Loucy (cell line): ENCODE measurements around the gene GCDH.

Experiments
- H2AFZ ChIP-seq: fragments of 200-600 bp; sonication (generic); 2 replicates; pipeline ENCODE4 v1.6.0; 2016; ENCODE audit warnings: antibody characterized with exemption, mild to moderate bottlenecking, low read length, moderate library complexity
- H3F3A ChIP-seq: fragments of 200-600 bp; 2 replicates; pipeline ENCODE4 v1.6.0; 2016; ENCODE audit warnings: antibody characterized with exemption, low read depth, mild to moderate bottlenecking
- H3K27me3 ChIP-seq: fragments of 200-600 bp; sonication (generic); 2 replicates; pipeline ENCODE4 v1.6.1; 2014; ENCODE audit warnings: low read length, mild to moderate bottlenecking; ENCODE audit not compliant: insufficient read depth, poor library complexity, severe bottlenecking
- H3K36me3 ChIP-seq: fragments of 200-600 bp; sonication (generic); 2 replicates; pipeline ENCODE4 v1.6.1; 2016; ENCODE audit warnings: low read length; ENCODE audit not compliant: insufficient read depth
- H3K4me1 ChIP-seq: fragments of 200-600 bp; sonication (generic); 2 replicates; pipeline ENCODE4 v1.5.1; 2014; ENCODE audit warnings: low read length, mild to moderate bottlenecking; ENCODE audit not compliant: insufficient read depth, poor library complexity, severe bottlenecking
- H3K4me2 ChIP-seq: fragments of 200-600 bp; sonication (generic); 2 replicates; pipeline ENCODE4 v1.6.0; 2014; ENCODE audit warnings: antibody characterized with exemption, low read length, low read depth, mild to moderate bottlenecking; ENCODE audit not compliant: poor library complexity, severe bottlenecking
- H3K4me3 ChIP-seq: fragments of 200-600 bp; sonication (generic); 2 replicates; pipeline ENCODE4 v1.5.1; 2014; ENCODE audit warnings: low read length, mild to moderate bottlenecking, mixed read lengths; ENCODE audit not compliant: poor library complexity, severe bottlenecking
- H3K79me2 ChIP-seq: fragments of 200-600 bp; sonication (generic); 2 replicates; pipeline ENCODE4 v1.6.1; 2014; ENCODE audit warnings: low read length; ENCODE audit not compliant: insufficient read depth
- H3K9ac ChIP-seq: fragments of 200-600 bp; sonication (generic); 2 replicates; pipeline ENCODE4 v1.6.0; 2014; ENCODE audit warnings: mild to moderate bottlenecking, low read depth, low read length, moderate library complexity; ENCODE audit not compliant: poor library complexity, severe bottlenecking
- H3K9me2 ChIP-seq: fragments of 200-600 bp; sonication (generic); replicated peaks from 2 replicates; pipeline ENCODE4 v1.6.1; 2016; ENCODE audit warnings: low read depth, low read length, mixed read lengths
- H3K9me3 ChIP-seq: fragments of 200-600 bp; sonication (generic); 2 replicates; pipeline ENCODE4 v1.6.1; 2014; ENCODE audit warnings: mild to moderate bottlenecking, antibody characterized with exemption, low read length, low read depth; ENCODE audit not compliant: insufficient read depth
- H4K20me1 ChIP-seq: fragments of 200-600 bp; sonication (generic); 2 replicates; pipeline ENCODE4 v1.6.0; 2014; ENCODE audit warnings: antibody characterized with exemption, low read length, mild to moderate bottlenecking; ENCODE audit not compliant: insufficient read depth, poor library complexity, severe bottlenecking
- EZH2phosphoT487 ChIP-seq: fragments of 200-600 bp; IDR thresholded peaks from 2 replicates; pipeline ENCODE4 v1.6.1; 2018; ENCODE audit warnings: antibody characterized with exemption, mild to moderate bottlenecking, moderate library complexity, borderline replicate concordance
- TF ChIP-seq, protein P1 (sequence below): fragments of 200-600 bp; sonication (generic); conservative IDR thresholded peaks from 2 replicates; pipeline ENCODE4 v1.5.1; 2014; ENCODE audit warnings: mild to moderate bottlenecking, antibody characterized with exemption, low read length

Gene GCDH

DNA sequence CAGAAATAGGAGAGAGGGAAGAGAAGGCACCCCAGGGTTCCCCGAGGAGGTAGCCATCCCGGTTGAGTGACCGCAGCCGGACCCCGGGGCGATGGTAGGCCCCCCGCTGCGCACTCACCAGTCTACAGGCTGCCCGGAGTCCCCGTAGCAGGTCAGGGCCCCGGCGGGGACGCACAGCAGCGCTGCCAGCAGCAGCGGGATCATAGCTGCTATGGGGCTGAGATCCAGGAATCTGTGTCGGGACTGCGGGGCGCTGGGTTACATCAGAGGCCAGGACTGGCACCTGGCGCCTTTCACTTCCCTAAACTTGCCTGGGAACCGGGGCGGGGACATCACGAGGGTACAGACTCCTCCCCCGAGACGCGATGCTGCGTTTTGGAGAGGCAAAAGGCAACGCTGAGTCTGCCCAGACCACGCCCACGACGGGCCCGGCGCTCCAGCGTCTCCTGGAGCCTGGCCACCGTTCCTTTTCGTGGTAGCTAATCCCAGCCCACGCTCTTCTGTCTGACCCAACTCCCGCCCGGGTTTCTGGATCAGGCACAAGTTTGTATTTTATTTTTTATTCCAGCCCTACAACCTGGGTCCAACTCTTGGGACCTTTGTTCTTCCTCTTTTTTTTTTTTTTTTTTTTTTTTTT is 9.7 kb upstream of the GCDH start, which contains the start of gene DNASE2:
DNASE2 (minus strand) TSS at position 278 of the 637 bp plus-strand sequence; CDS start at position 204, 74 bp downstream.
- no peaks in the 10 kb centered on the region for H4K20me1 ChIP-seq
- H3K4me1 ChIP-seq, result peaks cover 12% of the 10 kb centered on the region
- peaks cover 13% of the 10 kb centered on the region; the same call in 1 of the 2 replicates for H3K79me2 ChIP-seq
- H3K27me3 ChIP-seq, result no peaks in the 10 kb centered on the region
- H3K36me3 ChIP-seq, result no peaks in the 10 kb centered on the region
- H3F3A ChIP-seq, result no peaks in the 10 kb centered on the region
- H3K4me3 ChIP-seq, result peak within 1 kb of the TSS; percentile 94
- peak within 1 kb of the TSS; percentile 85 for H2AFZ ChIP-seq
- peaks cover 5% of the 10 kb centered on the region; the same call in 1 of the 2 replicates for H3K9me3 ChIP-seq
- H3K9ac ChIP-seq, result peak within 1 kb of the TSS; percentile 84
- TF ChIP-seq EZH2phosphoT487, result no peak
- TF ChIP-seq, protein P1, sequence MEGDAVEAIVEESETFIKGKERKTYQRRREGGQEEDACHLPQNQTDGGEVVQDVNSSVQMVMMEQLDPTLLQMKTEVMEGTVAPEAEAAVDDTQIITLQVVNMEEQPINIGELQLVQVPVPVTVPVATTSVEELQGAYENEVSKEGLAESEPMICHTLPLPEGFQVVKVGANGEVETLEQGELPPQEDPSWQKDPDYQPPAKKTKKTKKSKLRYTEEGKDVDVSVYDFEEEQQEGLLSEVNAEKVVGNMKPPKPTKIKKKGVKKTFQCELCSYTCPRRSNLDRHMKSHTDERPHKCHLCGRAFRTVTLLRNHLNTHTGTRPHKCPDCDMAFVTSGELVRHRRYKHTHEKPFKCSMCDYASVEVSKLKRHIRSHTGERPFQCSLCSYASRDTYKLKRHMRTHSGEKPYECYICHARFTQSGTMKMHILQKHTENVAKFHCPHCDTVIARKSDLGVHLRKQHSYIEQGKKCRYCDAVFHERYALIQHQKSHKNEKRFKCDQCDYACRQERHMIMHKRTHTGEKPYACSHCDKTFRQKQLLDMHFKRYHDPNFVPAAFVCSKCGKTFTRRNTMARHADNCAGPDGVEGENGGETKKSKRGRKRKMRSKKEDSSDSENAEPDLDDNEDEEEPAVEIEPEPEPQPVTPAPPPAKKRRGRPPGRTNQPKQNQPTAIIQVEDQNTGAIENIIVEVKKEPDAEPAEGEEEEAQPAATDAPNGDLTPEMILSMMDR, result no peak
- no peaks in the 10 kb centered on the region for H3K9me2 ChIP-seq
- peak within 1 kb of the TSS; percentile 83 for H3K4me2 ChIP-seq

DNA sequence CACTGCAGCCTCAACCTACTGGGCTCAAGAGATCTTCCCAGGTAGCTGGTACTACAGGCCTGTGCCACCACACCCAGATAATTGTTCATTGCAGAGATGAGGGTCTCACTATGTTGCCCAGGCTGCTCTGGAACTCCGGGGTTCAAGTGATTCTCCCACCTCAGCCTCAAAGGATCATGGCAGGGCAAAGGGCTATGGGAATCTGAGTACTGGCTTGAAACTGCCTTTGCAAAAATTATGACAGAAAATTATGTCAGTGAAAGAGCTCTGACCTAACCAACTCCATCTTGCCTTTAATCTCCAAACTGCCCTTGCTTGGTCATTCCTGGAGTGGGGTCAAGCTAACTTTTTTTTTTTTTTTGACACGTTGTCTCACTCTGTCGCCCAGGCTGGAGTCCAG is 8.4 kb upstream of the GCDH start:
- Histone ChIP-seq H3K4me2 (no peak overlapping the region), H2AFZ (no peak overlapping the region), H4K20me1 (no peaks in the 10 kb centered on the region), H3K9me2 (no peaks in the 10 kb centered on the region), H3K4me1 (peaks cover 12% of the 10 kb centered on the region), H3K4me3 (no peak overlapping the region), H3K79me2 (peaks cover 13% of the 10 kb centered on the region; the same call in 1 of the 2 replicates), H3K9me3 (peaks cover 5% of the 10 kb centered on the region; the same call in 1 of the 2 replicates), H3K36me3 (no peaks in the 10 kb centered on the region), H3K9ac (no peak overlapping the region), H3K27me3 (no peaks in the 10 kb centered on the region), H3F3A (no peaks in the 10 kb centered on the region)
- no peak for TF ChIP-seq EZH2phosphoT487
- TF ChIP-seq, protein P1, result no peak

DNA sequence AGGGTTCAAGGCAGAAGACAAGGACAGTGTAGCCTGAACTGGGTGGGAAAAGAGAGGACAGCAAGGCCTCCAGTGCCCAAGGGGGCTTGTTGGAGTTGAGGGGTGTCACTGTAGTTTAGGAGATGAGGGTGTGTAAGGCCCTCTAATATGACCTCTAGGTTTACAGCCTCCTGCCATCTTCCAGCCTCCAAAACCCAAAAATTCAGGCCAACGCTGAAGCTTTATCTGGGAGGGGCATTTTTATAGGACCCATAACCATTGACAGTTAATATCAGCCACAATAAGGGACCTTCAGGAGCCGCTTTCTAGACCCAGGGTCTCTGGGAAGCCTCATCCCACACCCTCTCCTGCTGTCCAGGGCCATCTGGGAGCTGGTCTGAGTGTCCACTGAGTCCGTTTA is 6.8 kb upstream of the GCDH start:
- no peaks in the 10 kb centered on the region for H3K9me2 ChIP-seq
- no peak overlapping the region for H3K9ac ChIP-seq
- no peak overlapping the region for H3K4me3 ChIP-seq
- H2AFZ ChIP-seq, result no peak overlapping the region
- TF ChIP-seq EZH2phosphoT487, result no peak
- TF ChIP-seq, protein P1, result no peak
- no peaks in the 10 kb centered on the region for H3K27me3 ChIP-seq
- H3K4me2 ChIP-seq, result no peak overlapping the region
- no peaks in the 10 kb centered on the region for H3K36me3 ChIP-seq
- no peaks in the 10 kb centered on the region for H3F3A ChIP-seq
- no peaks in the 10 kb centered on the region for H4K20me1 ChIP-seq
- H3K79me2 ChIP-seq, result peaks cover 13% of the 10 kb centered on the region; the same call in 1 of the 2 replicates
- peaks cover 5% of the 10 kb centered on the region; the same call in 1 of the 2 replicates for H3K9me3 ChIP-seq
- peaks cover 12% of the 10 kb centered on the region for H3K4me1 ChIP-seq
